ENCODE data around the gene LRRC66. TPM values are rescaled to one million over a fixed set of nuclear protein-coding genes. Genes with fewer than 3 reads are reported as not detected.
A peak's percentile ranks its signal among the peaks of the same experiment; 100 is the strongest.

LRRC66 gene
- total RNA-seq, 2 experiments from 2014 or later: 0.12 to 0.27 TPM

DNA sequence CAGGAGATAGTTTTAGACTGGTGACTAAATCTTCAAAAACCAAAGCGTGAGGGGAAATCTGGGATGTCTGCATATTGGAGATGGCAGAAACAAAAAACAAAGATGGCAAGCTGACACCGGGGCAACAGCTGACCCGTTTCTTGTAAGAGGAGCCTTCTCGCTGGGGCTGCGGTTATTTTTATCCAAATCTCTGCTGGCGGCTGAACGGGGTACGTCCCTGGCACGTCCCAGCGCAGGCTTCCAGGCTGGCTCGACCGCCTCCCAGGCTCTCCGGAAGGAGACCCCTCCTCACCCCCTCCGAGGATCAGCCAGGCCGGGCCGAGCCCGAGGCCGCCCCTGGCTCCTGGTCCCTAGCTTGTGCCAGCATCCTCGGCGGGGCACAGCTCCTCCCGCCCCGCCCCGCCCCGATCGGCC, 17.5 kb upstream of the LRRC66 start:
- ChIA-PET CTCF (no interaction called here), POLR2A (no interaction called here)
- Mint-ChIP-seq H3K9me3 (no peaks in the 10 kb centered on the region), H3K27me3 (peaks cover 34% of the 10 kb centered on the region), H3K36me3 (ENCODE audit: low read depth) (peaks cover 10% of the 10 kb centered on the region), H3K4me3 (peak overlapping the region; percentile 81), H3K27ac (peak overlapping the region; percentile 69), H3K4me1 (peaks cover 30% of the 10 kb centered on the region)
- DNase-seq: peak; percentile 20

DNA sequence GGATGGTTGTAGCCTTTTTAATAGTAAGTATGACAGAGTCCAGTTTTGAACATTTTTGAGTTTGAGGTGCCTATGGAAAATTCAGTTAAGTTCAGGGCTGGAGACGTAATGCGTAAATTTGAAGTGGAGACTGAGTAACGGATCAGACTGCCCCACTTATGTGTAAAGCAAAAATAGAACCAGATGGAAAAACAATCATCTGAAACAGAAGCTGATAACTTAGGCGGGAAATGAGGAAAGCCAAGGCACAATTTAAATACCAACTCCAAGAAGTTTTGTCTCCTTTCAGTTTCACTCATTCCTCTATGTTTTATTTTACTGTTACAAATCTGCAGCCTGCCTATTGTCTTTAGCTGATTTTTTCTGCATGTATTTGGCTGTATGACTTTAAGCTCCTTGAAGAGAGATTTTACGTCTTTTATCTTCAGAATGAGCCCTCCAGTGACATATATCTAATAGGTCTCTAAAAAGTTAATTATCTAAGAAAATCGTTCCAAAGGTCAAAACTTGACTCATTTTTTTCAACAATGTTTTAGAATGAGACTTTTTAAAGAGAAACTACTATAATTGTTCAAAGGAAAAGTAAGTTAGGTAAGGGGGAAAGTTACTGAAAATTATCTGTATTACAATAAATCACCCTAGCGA, 16.8 kb upstream of the LRRC66 start:
- peak overlapping the region; percentile 81 for H3K4me3 Mint-ChIP-seq
- DNase-seq: no peak
- CTCF ChIA-PET: interaction anchor here (1.4 kb wide), 1 partner anchor 9 kb away, joined by 4 read pairs; no protein-coding TSS in a partner anchor
- peaks cover 12% of the 10 kb centered on the region for H3K36me3 Mint-ChIP-seq (ENCODE audit: low read depth)
- H3K4me1 Mint-ChIP-seq: peaks cover 32% of the 10 kb centered on the region
- peaks cover 29% of the 10 kb centered on the region for H3K27me3 Mint-ChIP-seq
- POLR2A ChIA-PET: no interaction called here
- peak overlapping the region; percentile 69 for H3K27ac Mint-ChIP-seq
- no peaks in the 10 kb centered on the region for H3K9me3 Mint-ChIP-seq

DNA sequence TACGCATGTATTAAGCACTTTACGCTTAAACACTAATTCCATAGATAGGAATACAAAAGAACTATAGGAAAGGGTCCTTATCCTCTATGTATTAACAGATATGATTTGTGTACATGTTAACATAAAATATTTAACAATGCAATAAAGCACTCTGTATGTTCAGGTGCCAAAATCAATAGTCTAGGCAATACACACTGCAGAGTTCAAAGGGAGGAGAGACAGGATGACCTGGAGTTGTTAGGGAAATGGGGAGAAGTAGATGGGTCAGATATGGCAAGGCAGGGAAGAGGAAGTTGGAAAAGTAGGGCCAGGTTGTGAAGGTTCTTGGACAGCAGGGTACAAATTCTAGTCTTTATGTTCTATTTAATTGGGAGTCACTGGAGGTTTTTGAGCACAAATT, 15.0 kb upstream of the LRRC66 start:
- Mint-ChIP-seq H3K36me3 (ENCODE audit: low read depth) (peaks cover 17% of the 10 kb centered on the region), H3K4me1 (peaks cover 36% of the 10 kb centered on the region), H3K27ac (no peak overlapping the region), H3K27me3 (peaks cover 14% of the 10 kb centered on the region), H3K9me3 (no peaks in the 10 kb centered on the region), H3K4me3 (no peak overlapping the region)
- CTCF ChIA-PET: interaction anchor here (0.5 kb wide), 1 partner anchor 15 kb away, joined by 3 read pairs; no protein-coding TSS in a partner anchor
- DNase-seq: no peak
- POLR2A ChIA-PET: no interaction called here

DNA sequence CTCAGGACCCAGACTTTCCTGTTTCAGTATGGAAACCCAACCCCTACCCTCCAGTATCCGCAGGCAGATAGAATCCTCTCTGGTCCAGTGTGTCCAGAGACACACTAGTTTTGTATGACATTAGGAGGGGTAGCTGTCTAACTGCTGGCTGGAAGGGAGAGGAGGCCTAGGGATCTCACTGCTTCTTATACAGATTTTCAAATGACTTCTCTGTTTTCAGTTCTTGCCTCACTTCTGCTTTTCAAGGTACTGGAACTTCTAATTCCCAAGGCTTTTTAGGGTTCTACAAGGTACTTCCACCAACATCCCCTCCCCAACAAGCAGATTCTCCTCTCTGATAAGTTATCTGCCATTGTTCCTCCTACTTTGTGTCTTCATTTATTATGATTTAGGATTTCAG, 11.8 kb upstream of the LRRC66 start:
- Mint-ChIP-seq H3K4me3 (no peak overlapping the region), H3K27me3 (no peaks in the 10 kb centered on the region), H3K4me1 (peaks cover 24% of the 10 kb centered on the region), H3K27ac (no peak overlapping the region), H3K36me3 (ENCODE audit: low read depth) (peaks cover 29% of the 10 kb centered on the region), H3K9me3 (no peaks in the 10 kb centered on the region)
- DNase-seq: no peak
- POLR2A ChIA-PET: no interaction called here
- CTCF ChIA-PET: no interaction called here

DNA sequence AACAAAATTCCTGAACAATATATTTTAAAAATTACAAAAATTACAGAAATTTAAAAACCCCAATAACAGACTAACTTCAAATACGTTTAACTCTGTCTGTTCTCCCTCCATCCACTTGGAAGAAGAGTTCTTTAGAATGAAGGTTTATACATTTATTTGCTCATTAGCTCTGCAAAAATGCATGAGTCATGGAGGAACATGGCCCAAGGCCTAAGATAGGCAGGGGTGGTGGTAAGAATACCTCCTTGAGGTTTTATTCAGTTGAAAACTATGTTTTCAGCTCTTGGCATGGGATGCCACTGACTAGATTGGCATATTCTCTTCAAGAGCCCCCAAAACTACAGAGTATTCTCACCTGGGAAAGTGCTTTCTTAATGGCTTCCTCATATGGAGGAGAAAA, 8.8 kb upstream of the LRRC66 start:
- DNase-seq: no peak
- Mint-ChIP-seq H3K27ac (no peak overlapping the region), H3K4me1 (peaks cover 6% of the 10 kb centered on the region), H3K9me3 (no peaks in the 10 kb centered on the region), H3K27me3 (no peaks in the 10 kb centered on the region), H3K4me3 (no peak overlapping the region), H3K36me3 (ENCODE audit: low read depth) (peaks cover 27% of the 10 kb centered on the region)
- ChIA-PET CTCF (no interaction called here), POLR2A (no interaction called here)

DNA sequence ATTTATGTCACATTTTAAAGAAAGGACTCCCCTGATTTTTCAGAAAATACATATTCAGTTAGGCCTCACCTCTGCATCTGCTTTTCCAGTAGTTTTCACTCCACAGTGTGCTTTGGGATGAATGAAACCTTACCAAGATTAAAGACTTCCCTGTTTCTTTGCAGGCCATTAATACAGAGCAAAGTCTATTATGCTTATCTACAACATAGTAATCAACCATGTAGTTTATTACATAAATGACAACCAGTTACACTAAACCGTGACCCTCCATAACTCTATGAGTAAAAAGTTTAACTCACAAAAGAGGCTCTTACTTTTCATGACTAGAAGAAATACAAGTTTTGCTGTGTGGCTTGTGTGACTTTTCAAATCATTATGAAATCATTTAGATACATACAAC, 2.3 kb downstream of the LRRC66 start:
- Mint-ChIP-seq H3K27ac (no peak overlapping the region), H3K36me3 (ENCODE audit: low read depth) (no peaks in the 10 kb centered on the region), H3K4me3 (no peak overlapping the region), H3K9me3 (no peaks in the 10 kb centered on the region), H3K4me1 (peaks cover 3% of the 10 kb centered on the region), H3K27me3 (no peaks in the 10 kb centered on the region)
- CTCF ChIA-PET: no interaction called here
- POLR2A ChIA-PET: no interaction called here
- no peak for DNase-seq

DNA sequence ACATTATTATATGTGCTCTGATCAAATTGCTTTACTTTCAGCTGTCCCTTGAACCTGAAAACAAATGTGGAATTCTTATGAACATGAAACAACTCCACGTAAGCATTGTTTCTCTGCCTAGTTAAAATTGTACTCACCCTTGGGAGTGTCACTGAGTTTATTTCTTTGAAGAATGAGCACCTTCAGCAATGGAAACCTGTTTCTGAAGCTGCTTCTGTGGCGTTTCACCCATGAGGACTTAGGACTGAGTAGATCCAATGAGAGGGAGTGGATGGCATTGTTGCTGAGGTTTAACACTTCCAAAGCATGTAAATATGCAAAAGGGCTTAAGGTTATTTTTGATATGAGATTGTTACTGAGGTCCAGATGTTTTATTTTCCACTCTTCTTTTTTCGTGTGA, 3.2 kb downstream of the LRRC66 start:
- peaks cover 3% of the 10 kb centered on the region for H3K4me1 Mint-ChIP-seq
- H3K9me3 Mint-ChIP-seq: no peaks in the 10 kb centered on the region
- DNase-seq: no peak
- no peaks in the 10 kb centered on the region for H3K27me3 Mint-ChIP-seq
- H3K36me3 Mint-ChIP-seq (ENCODE audit: low read depth): no peaks in the 10 kb centered on the region
- H3K4me3 Mint-ChIP-seq: no peak overlapping the region
- H3K27ac Mint-ChIP-seq: no peak overlapping the region
- CTCF ChIA-PET: no interaction called here
- POLR2A ChIA-PET: no interaction called here

DNA sequence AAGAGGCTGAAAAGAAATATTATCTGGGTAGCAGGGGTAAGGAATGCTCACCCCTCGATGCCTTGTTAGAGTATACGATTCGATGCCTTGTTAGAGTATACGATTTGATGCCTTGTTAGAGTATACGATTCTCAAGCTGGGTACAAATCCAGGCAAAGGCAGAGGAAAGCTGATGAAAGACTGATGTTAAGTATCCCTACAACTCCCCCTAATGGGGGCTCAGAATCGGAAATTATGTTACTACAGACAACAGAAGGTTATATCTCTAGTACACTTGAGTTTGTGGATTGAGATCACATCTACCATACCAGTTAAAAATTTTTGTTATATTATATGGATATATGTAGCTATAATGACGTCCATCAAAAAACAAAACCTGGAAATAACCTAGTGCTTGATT, 4.8 kb downstream of the LRRC66 start:
- ChIA-PET POLR2A (no interaction called here), CTCF (no interaction called here)
- Mint-ChIP-seq H3K36me3 (ENCODE audit: low read depth) (no peaks in the 10 kb centered on the region), H3K27ac (no peak overlapping the region), H3K4me1 (peaks cover 3% of the 10 kb centered on the region), H3K4me3 (no peak overlapping the region), H3K27me3 (no peaks in the 10 kb centered on the region), H3K9me3 (no peaks in the 10 kb centered on the region)
- no peak for DNase-seq

DNA sequence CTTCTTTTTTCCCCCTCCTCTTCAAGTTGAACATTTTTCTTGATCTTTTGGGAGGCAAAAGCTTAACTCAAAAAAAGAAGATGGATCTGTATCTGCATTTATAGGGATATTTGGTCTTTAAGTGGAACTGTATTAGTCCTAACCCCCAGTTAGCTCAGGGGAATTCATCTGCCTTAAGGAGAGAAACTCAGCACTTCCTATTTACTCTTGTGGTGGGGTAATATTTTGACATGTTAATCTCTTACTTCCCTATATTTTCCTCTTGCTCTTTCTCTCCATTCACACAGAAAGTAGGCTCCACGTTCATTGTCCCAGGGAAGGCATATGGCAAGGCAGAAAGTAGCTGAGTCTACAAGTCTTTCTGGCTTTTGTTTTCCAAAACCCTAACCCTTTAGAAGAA, 5.3 kb downstream of the LRRC66 start:
- POLR2A ChIA-PET: no interaction called here
- CTCF ChIA-PET: no interaction called here
- no peaks in the 10 kb centered on the region for H3K27me3 Mint-ChIP-seq
- no peak overlapping the region for H3K27ac Mint-ChIP-seq
- DNase-seq: no peak
- H3K9me3 Mint-ChIP-seq: no peaks in the 10 kb centered on the region
- no peak overlapping the region for H3K4me3 Mint-ChIP-seq
- no peaks in the 10 kb centered on the region for H3K36me3 Mint-ChIP-seq (ENCODE audit: low read depth)
- H3K4me1 Mint-ChIP-seq: peaks cover 1% of the 10 kb centered on the region

DNA sequence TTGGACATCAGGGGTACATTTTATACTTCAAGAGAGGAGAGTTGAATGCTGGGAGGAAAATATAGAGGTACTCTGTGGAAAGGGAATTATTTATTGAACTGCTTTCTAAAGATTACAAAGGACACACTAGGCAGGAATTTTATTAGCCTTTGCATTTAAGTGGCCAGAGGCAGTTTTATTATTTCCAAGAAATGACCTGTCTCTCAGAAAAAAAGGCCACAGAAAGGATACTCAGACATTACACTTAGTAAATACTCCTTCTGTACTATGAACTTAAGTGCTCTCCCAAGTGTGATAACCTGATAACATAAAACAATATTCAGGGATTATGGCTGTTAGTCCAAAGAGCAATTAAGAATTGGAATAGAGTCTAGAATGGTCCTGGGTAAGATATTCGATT, 7.5 kb downstream of the LRRC66 start:
- POLR2A ChIA-PET: no interaction called here
- H3K27me3 Mint-ChIP-seq: no peaks in the 10 kb centered on the region
- H3K4me3 Mint-ChIP-seq: no peak overlapping the region
- no peak for DNase-seq
- CTCF ChIA-PET: no interaction called here
- H3K27ac Mint-ChIP-seq: no peak overlapping the region
- H3K9me3 Mint-ChIP-seq: no peaks in the 10 kb centered on the region
- H3K36me3 Mint-ChIP-seq (ENCODE audit: low read depth): no peaks in the 10 kb centered on the region
- no peaks in the 10 kb centered on the region for H3K4me1 Mint-ChIP-seq

DNA sequence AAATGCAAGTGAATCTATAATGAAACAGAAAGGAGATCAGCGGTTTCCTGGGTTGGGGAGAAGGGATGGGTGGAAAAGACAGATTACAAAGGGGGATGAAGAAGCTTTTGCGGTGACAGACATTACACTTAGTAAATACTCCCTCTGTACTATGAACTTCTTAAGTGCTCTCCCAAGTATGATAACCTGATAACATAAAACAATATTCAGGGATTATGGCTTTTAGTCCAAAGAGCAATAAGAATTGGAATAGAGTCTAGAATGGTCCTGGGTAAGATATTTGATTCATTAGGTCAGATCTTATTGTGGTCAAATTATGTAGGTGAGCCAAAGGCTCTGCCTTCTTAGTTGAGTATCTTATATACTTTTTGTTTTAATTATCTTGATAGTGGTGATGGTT, 9.2 kb downstream of the LRRC66 start:
- POLR2A ChIA-PET: no interaction called here
- no peak overlapping the region for H3K27ac Mint-ChIP-seq
- CTCF ChIA-PET: no interaction called here
- no peak for DNase-seq
- no peaks in the 10 kb centered on the region for H3K27me3 Mint-ChIP-seq
- H3K9me3 Mint-ChIP-seq: no peaks in the 10 kb centered on the region
- H3K36me3 Mint-ChIP-seq (ENCODE audit: low read depth): no peaks in the 10 kb centered on the region
- no peak overlapping the region for H3K4me3 Mint-ChIP-seq
- H3K4me1 Mint-ChIP-seq: no peaks in the 10 kb centered on the region

DNA sequence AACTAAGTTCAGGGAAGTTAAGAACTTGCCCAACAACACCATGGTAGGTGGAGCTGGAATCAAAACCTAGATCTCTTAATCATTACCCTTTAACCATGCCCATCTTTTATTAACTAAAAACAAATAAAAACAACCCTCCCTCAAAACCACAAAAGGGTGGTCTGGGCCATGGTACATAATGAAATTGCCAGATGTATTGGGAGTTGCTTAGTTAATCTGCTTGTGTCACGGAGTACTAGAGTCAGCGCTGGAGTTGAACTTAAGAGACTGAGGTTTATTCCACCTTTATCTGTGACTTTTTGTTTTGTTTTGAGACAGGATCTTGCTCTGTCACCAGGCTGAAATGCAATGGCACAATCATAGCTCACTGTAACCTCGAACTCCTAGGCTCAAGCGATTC, 13.3 kb downstream of the LRRC66 start:
- ChIA-PET CTCF (no interaction called here), POLR2A (no interaction called here)
- Mint-ChIP-seq H3K27ac (no peak overlapping the region), H3K9me3 (no peaks in the 10 kb centered on the region), H3K4me1 (no peaks in the 10 kb centered on the region), H3K36me3 (ENCODE audit: low read depth) (no peaks in the 10 kb centered on the region), H3K27me3 (no peaks in the 10 kb centered on the region), H3K4me3 (no peak overlapping the region)
- DNase-seq: no peak

DNA sequence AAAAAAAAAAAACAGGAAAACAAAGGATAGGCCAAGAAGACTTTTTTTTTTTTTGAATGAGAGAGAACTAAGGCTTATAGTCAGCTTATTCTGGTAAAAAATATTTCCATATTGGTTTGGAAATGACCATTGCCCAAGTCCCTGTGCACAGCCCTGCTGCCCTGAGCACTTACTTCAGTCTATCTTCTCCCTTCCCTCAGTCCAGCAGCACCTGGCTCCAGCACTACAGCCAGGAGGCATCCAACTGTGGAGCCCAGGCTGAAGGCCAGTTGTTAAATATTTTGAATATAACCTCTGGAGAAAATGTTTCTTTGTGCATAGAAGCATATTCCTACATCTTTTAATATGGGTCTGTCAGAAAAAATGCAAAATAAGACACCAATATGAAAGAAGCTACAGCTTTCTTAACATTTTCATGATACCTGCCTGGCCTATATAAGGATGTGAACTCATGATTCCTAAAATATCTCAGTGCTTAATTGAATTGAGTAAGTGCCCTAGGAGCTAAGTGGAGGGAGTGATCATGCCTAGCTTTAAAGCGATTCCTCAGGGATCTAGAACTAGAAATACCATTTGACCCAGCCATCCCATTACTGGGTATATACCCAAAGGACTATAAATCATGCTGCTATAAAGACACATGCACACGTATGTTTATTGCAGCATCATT, 14.4 kb downstream of the LRRC66 start:
- H3K4me1 Mint-ChIP-seq: no peaks in the 10 kb centered on the region
- ChIA-PET CTCF (interaction anchor here (0.6 kb wide), 1 partner anchor 87 kb away, joined by 3 read pairs; no protein-coding TSS in a partner anchor), POLR2A (no interaction called here)
- no peak overlapping the region for H3K4me3 Mint-ChIP-seq
- H3K36me3 Mint-ChIP-seq (ENCODE audit: low read depth): no peaks in the 10 kb centered on the region
- H3K27me3 Mint-ChIP-seq: no peaks in the 10 kb centered on the region
- no peak overlapping the region for H3K27ac Mint-ChIP-seq
- no peaks in the 10 kb centered on the region for H3K9me3 Mint-ChIP-seq
- DNase-seq: no peak

DNA sequence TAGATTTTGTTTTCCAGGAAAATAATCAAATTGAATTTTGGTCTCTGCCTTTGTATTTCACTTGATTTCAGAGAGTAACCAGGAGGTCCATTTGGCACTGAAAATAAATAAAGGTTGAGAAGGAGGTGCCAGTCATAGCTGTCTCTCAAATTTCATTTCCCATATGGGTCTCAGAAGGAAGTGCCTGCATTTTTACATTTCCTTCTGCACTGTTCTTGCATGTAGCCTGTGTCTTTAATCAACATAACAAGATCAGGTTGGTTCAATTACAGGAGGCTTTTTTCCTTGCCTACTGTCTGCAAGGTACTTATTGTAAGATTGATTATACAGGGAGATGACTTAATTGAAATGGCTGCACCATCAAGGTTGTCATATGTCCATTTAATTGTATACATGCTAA, 15.7 kb downstream of the LRRC66 start:
- Mint-ChIP-seq H3K27ac (no peak overlapping the region), H3K9me3 (no peaks in the 10 kb centered on the region), H3K27me3 (no peaks in the 10 kb centered on the region), H3K4me1 (no peaks in the 10 kb centered on the region), H3K36me3 (ENCODE audit: low read depth) (no peaks in the 10 kb centered on the region), H3K4me3 (no peak overlapping the region)
- DNase-seq: no peak
- ChIA-PET CTCF (interaction anchor here (0.6 kb wide), 1 partner anchor 56 kb away, joined by 3 read pairs; no protein-coding TSS in a partner anchor), POLR2A (no interaction called here)

All from activated CD4-positive, alpha-beta T cell treated with anti-CD3 and anti-CD28 coated beads, Interleukin-2, amount 10 ng/mL, durations not matched to agents 7 days and 5 days (primary cell).